Subcutaneous preadipocyte (primary cell): ENCODE measurements around the gene SUN2. TPM values are rescaled to one million over a fixed set of nuclear protein-coding genes. Genes with fewer than 3 reads are reported as not detected.

Experiments
- small RNA-seq: library from RNA; depleted of rRNA; stranded (forward); fragments of <200 nt; gene quantifications from one replicate; pipeline ENCODE3, GENCODE V24; 2012
- total RNA-seq: library from RNA; depleted of rRNA; stranded (reverse); fragments of >200 nt; gene quantifications from 2 replicates; pipeline ENCODE4 v1.2.3, GENCODE V29; 2012

SUN2 gene
- 63.9 and 71.7 TPM in 2 replicates for total RNA-seq

GRCh38 chr22:38755911-38756532, at the start of gene SUN2:
SUN2 (minus strand) TSS chr22:38755998; CDS start chr22:38752628, 3,370 bp downstream.

GRCh38 chr22:38793721-38794466, 38.1 kb upstream of the SUN2 start, which contains the start of gene DNAL4:
DNAL4 (minus strand) TSS chr22:38794143; CDS start chr22:38782731, 11,412 bp downstream.

GRCh38 chr22:38705235-38706100, 50.3 kb downstream of the SUN2 start, which contains the start of gene GTPBP1:
GTPBP1 (plus strand) TSS chr22:38705944; CDS start chr22:38705956, 12 bp downstream.

GRCh38 chr22:38700789-38701628, 54.8 kb downstream of the SUN2 start, which contains the start of gene JOSD1:
JOSD1 (minus strand) TSS chr22:38700943; CDS start chr22:38699987, 956 bp downstream.

Small RNAs within 50 kb of the gene (small RNA-seq; reads per million reads assigned to genes)
- not detected for gene AL021707.8

Other genes starting within 250 kb of the SUN2 start
- 367 and 398 TPM in 2 replicates for gene DDX17, start 249.7 kb downstream of the SUN2 start, total RNA-seq
- gene DMC1, start 185.8 kb downstream of the SUN2 start, total RNA-seq, result 12.1 and 17.0 TPM in 2 replicates
- gene FAM227A, start 99.6 kb downstream of the SUN2 start, total RNA-seq, result 1.4 and 2.2 TPM in 2 replicates
- 11.7 and 12.5 TPM in 2 replicates for gene CBY1, start 99.4 kb downstream of the SUN2 start, total RNA-seq
- gene TOMM22, start 74.0 kb downstream of the SUN2 start, total RNA-seq, result 73.5 and 78.0 TPM in 2 replicates
- gene JOSD1, start 55.1 kb downstream of the SUN2 start, total RNA-seq, result 42.3 and 47.5 TPM in 2 replicates
- gene GTPBP1, start 50.1 kb downstream of the SUN2 start, total RNA-seq, result 26.8 and 38.3 TPM in 2 replicates
- 10.6 and 11.4 TPM in 2 replicates for gene DNAL4, start 38.1 kb upstream of the SUN2 start, total RNA-seq
- gene NPTXR, start 88.0 kb upstream of the SUN2 start, total RNA-seq, result 0.37 and 0.39 TPM in 2 replicates
- gene CBX6, start 116.2 kb upstream of the SUN2 start, total RNA-seq, result 53.6 and 68.8 TPM in 2 replicates
- gene APOBEC3A, start 201.6 kb upstream of the SUN2 start, total RNA-seq, result not detected in 2 replicates
- gene APOBEC3B, start 226.3 kb upstream of the SUN2 start, total RNA-seq, result 3.9 and 5.5 TPM in 2 replicates